ENCODE results near the gene ANKRD6. TPM values are rescaled to one million over a fixed set of nuclear protein-coding genes. Genes with fewer than 3 reads are reported as not detected.

The ANKRD6 gene
- total and polyA plus RNA-seq, 3 donors from 2014 or later = 20.9 to 52.8 (median 29.8) TPM

- intact Hi-C loops (cut with DNase I; ENCODE audit: low total_unique reads) = no loop called here
- WGBS, 2 donors = 63 to 74% methylated on average over 2 of the region's 2 CpGs
- no peak for TF ChIP-seq CTCF (IDR thresholded peaks at IDR 0.05)
- no peak for TF ChIP-seq POLR2A (IDR thresholded peaks at IDR 0.05)
- Histone ChIP-seq H3K27me3 (no peaks in the 10 kb centered on the region), H3K4me1 (peaks cover 3% of the 10 kb centered on the region), H3K9me3 (no peaks in the 10 kb centered on the region), H3K36me3 (ENCODE audit: low read depth, missing control alignments) (no peaks in the 10 kb centered on the region), H3K4me3 (no peak overlapping the region), H3K27ac (no peak overlapping the region)
- no peak for DNase-seq
These were observed 164.4 kb downstream of the ANKRD6 start for GRCh38 chr6:89597372-89597771.

GRCh38 chr6:89597988-89598387 is 165.0 kb downstream of the ANKRD6 start:
- H3K4me3 ChIP-seq = no peak overlapping the region
- DNase-seq = no peak
- no peaks in the 10 kb centered on the region for H3K36me3 ChIP-seq (ENCODE audit: low read depth, missing control alignments)
- H3K27ac ChIP-seq = no peak overlapping the region
- H3K4me1 ChIP-seq = peaks cover 3% of the 10 kb centered on the region
- no peaks in the 10 kb centered on the region for H3K9me3 ChIP-seq
- intact Hi-C loops (cut with DNase I; ENCODE audit: low total_unique reads) = no loop called here
- 39 to 47% methylated on average over 3 of the region's 3 CpGs for WGBS, 2 donors
- no peak for TF ChIP-seq POLR2A (IDR thresholded peaks at IDR 0.05)
- peak in 1 of 3 experiments; percentile 10 for TF ChIP-seq CTCF (IDR thresholded peaks at IDR 0.05)
- H3K27me3 ChIP-seq = no peaks in the 10 kb centered on the region

- WGBS, 2 donors = 40 to 50% methylated on average over 7 of the region's 7 CpGs
- intact Hi-C loops (cut with DNase I; ENCODE audit: low total_unique reads) = no loop called here
- Histone ChIP-seq H3K36me3 (ENCODE audit: low read depth, missing control alignments) (no peaks in the 10 kb centered on the region), H3K27me3 (no peaks in the 10 kb centered on the region), H3K4me3 (no peak overlapping the region), H3K9me3 (no peaks in the 10 kb centered on the region), H3K27ac (peak overlapping the region; percentile 6 to 51), H3K4me1 (peaks cover 3% of the 10 kb centered on the region)
- no peak for TF ChIP-seq POLR2A (IDR thresholded peaks at IDR 0.05)
- no peak for TF ChIP-seq CTCF (IDR thresholded peaks at IDR 0.05)
- DNase-seq = peak; percentile 73
These were observed 166.8 kb downstream of the ANKRD6 start for GRCh38 chr6:89599727-89600126.

- H3K4me3 ChIP-seq = no peak overlapping the region
- no peak for TF ChIP-seq CTCF (IDR thresholded peaks at IDR 0.05)
- DNase-seq = no peak
- 91 to 100% methylated on average over 2 to 6 of the region's 6 CpGs for WGBS, 2 donors
- H3K4me1 ChIP-seq = peaks cover 3% of the 10 kb centered on the region
- no peaks in the 10 kb centered on the region for H3K9me3 ChIP-seq
- no peaks in the 10 kb centered on the region for H3K27me3 ChIP-seq
- no peaks in the 10 kb centered on the region for H3K36me3 ChIP-seq (ENCODE audit: low read depth, missing control alignments)
- H3K27ac ChIP-seq = no peak overlapping the region
- intact Hi-C loops (cut with DNase I; ENCODE audit: low total_unique reads) = no loop called here
These were observed 169.2 kb downstream of the ANKRD6 start for GRCh38 chr6:89602166-89602565.

GRCh38 chr6:89604653-89605052 is 171.7 kb downstream of the ANKRD6 start:
- no peaks in the 10 kb centered on the region for H3K36me3 ChIP-seq (ENCODE audit: low read depth, missing control alignments)
- no peaks in the 10 kb centered on the region for H3K9me3 ChIP-seq
- no peak overlapping the region for H3K4me3 ChIP-seq
- peaks cover under 1% of the 10 kb centered on the region for H3K4me1 ChIP-seq
- intact Hi-C loops (cut with DNase I; ENCODE audit: low total_unique reads) = no loop called here
- no peak for DNase-seq
- no peak overlapping the region for H3K27ac ChIP-seq
- no peak for TF ChIP-seq POLR2A (IDR thresholded peaks at IDR 0.05)
- no peak for TF ChIP-seq CTCF (IDR thresholded peaks at IDR 0.05)
- no peaks in the 10 kb centered on the region for H3K27me3 ChIP-seq
- 84 to 90% methylated on average over 5 of the region's 5 CpGs for WGBS, 2 donors
